Sciatic nerve (tissue), 2 donors: Measurements from ENCODE around the gene TCF3. TPM values are rescaled to one million over a fixed set of nuclear protein-coding genes. Genes with fewer than 3 reads are reported as not detected.
"Not testable (repeated sequence)": the region's sequence is repeated elsewhere in the genome, so short reads cannot be mapped to it uniquely, and the experiment has no call there.

Experiments
- ATAC-seq: fragments of 200-7000 bp; cut with Tn5 transposase; one replicate; pipeline ENCODE4 v1.9.1; 2020; ENCODE audit warnings: mild to moderate bottlenecking, moderate library complexity
- DNase-seq: peaks from one replicate; pipeline ENCODE4 v3.0.0-alpha.2; 2020; ENCODE audit warnings: low spot score
- intact Hi-C: fragments of 100-400 bp; cut with DNase I; formaldehyde crosslinking; loops from one replicate; pipeline ENCODE4 v1.14.2; 2022
- total RNA-seq: library from RNA; stranded (reverse); fragmentation: NEBNext Ultra II Directional; extraction: Animal tissue kit (Norgen Biotek cat#: 25700); gene quantifications from one replicate; pipeline ENCODE4 v1.2.1, GENCODE V29; 2021
- donor health status: DM: no; HTN: no; CAD: no.
- donor health status: DM: no; HTN: no; CAD: no.

TCF3 gene
- total RNA-seq: 48.7 TPM

GRCh38 chr19:1652471-1653299, at the start of gene TCF3:
TSS of gene TCF3 (minus strand) at chr19:1652615. CDS start at chr19:1650248, 2,367 bp downstream.
- intact Hi-C loops: loop anchor here (5.0 kb wide), 1 partner anchor 45 kb away; the partner anchor contains the start of gene UQCR11
- DNase-seq: peak; percentile 99
- ATAC-seq: peak; percentile 99

GRCh38 chr19:1700733-1701663, 48.6 kb upstream of the TCF3 start:
- intact Hi-C loops: no loop called here
- no peak for ATAC-seq

GRCh38 chr19:1699998-1700732, 47.8 kb upstream of the TCF3 start:
- no peak for DNase-seq
- no peak for ATAC-seq
- intact Hi-C loops: no loop called here

More at GRCh38 chr19:1700733-1701663, 48.6 kb upstream of the TCF3 start:
- no peak for DNase-seq

GRCh38 chr19:1699386-1699785, 47.0 kb upstream of the TCF3 start:
- intact Hi-C loops: no loop called here

GRCh38 chr19:1698636-1699035, 46.2 kb upstream of the TCF3 start:
- no peak for DNase-seq
- ATAC-seq: no peak
- intact Hi-C loops: no loop called here

More at GRCh38 chr19:1699386-1699785, 47.0 kb upstream of the TCF3 start:
- no peak for DNase-seq
- no peak for ATAC-seq

- intact Hi-C loops, ATAC-seq, DNase-seq: not testable (repeated sequence)
Observed at GRCh38 chr19:1695481-1695880, 43.1 kb upstream of the TCF3 start.

GRCh38 chr19:1691589-1692290, 39.3 kb upstream of the TCF3 start:
- no peak for ATAC-seq
- intact Hi-C loops: no loop called here
- DNase-seq: no peak

GRCh38 chr19:1690699-1691307, 38.4 kb upstream of the TCF3 start:
- ATAC-seq: no peak
- intact Hi-C loops: no loop called here
- no peak for DNase-seq

- ATAC-seq, intact Hi-C loops, DNase-seq: not testable (repeated sequence)
Observed at GRCh38 chr19:1685785-1686184, 33.4 kb upstream of the TCF3 start.

- no peak for DNase-seq
- no peak for ATAC-seq
- intact Hi-C loops: no loop called here
Observed at GRCh38 chr19:1685046-1685445, 32.6 kb upstream of the TCF3 start.

- no peak for ATAC-seq
- intact Hi-C loops: no loop called here
- DNase-seq: no peak
Observed at GRCh38 chr19:1684573-1684912, 32.1 kb upstream of the TCF3 start.

- intact Hi-C loops: no loop called here
- no peak for ATAC-seq
- DNase-seq: no peak
Observed at GRCh38 chr19:1683869-1684572, 31.6 kb upstream of the TCF3 start.

GRCh38 chr19:1680976-1681375, 28.6 kb upstream of the TCF3 start:
- ATAC-seq (no peak), DNase-seq (no peak)
- intact Hi-C loops: no loop called here

GRCh38 chr19:1678073-1678472, 25.7 kb upstream of the TCF3 start:
- ATAC-seq (no peak), DNase-seq (no peak)
- intact Hi-C loops: no loop called here

- intact Hi-C loops: no loop called here
- ATAC-seq (no peak), DNase-seq (no peak)
Observed at GRCh38 chr19:1676351-1677266, 24.2 kb upstream of the TCF3 start.

- intact Hi-C loops: no loop called here
- no peak for DNase-seq
- ATAC-seq: no peak
Observed at GRCh38 chr19:1675633-1676350, 23.4 kb upstream of the TCF3 start.
